NCI-H146 treated with DMSO at 0.1 percent for 48 hours (cell line): Measurements from ENCODE around the gene MED12L.
"Not testable (repeated sequence)": the region's sequence is repeated elsewhere in the genome, so short reads cannot be mapped to it uniquely, and the experiment has no call there.

Source experiments
- DNase-seq: peaks from one replicate; lab custom pipeline; 2025; ENCODE audit not compliant: unreplicated experiment; lab: John Stamatoyannopoulos, UW

MED12L gene

DNA sequence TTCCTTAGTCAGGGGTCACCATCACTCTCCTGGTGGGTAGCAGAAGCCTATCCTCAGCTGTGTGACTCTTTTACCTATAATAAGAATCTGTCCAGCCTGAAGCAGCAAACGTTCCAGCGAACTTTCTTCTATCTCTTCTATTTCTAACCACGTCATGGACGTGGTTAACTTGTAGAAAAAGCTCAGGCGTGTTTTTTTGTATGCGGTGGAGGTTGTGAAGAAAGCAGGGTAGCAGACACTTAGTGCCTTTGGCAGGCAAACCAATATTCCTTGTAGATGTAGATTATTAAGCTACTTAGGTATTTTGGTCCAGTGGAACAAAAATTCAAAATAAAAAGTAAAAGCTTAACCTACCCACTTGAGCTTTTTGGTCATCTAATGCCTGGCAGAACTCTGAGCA lies 149.4 kb downstream of the MED12L start:
- DNase-seq = no peak

- DNase-seq = no peak
Measured at GRCh38 chr3:151236316-151236715, 150.9 kb downstream of the MED12L start.

- DNase-seq = no peak
Measured at GRCh38 chr3:151236736-151237135, 151.3 kb downstream of the MED12L start.

GRCh38 chr3:151242006-151242405 lies 156.5 kb downstream of the MED12L start:
- DNase-seq = not testable (repeated sequence)

- no peak for DNase-seq
Measured at GRCh38 chr3:151248772-151249337, 163.4 kb downstream of the MED12L start.

DNA sequence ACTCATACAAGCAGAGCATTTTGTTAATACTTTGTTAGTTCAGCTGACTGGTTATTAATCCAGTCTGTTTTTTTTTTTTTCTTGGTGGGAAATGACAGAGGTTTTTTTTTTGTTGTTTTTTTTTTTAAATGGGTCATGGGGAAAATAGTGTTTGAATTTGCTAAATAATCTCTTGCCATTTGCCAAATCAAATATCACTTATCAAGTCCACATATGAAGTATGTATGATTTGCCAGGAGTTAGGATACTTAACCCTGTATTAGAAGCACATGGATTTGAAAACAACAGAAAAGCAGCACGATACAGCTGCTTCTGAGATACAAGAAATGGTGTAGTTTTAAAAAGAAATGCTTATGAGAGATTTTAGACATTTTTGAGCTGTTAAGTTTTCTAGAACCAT lies 171.3 kb downstream of the MED12L start:
- DNase-seq = no peak

DNA sequence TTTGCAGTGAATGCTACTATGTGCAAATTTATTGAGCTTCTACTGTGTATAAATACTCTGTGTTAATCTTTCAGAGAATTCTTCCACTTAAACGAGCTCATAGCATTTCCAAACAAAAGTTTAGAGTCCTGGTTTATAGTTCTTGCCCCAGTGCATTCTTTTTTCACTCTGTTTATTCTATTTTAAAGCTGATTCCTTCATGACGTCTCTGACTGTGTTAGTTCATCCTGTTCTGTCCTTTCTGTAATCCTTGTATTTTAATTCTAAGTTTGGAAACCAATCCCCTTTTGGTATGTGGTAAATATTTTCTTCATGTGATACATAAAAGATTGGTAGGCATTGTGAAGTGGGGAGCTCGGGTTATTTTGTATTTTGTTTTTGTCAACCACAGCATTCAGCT lies 174.2 kb downstream of the MED12L start:
- DNase-seq = no peak

DNA sequence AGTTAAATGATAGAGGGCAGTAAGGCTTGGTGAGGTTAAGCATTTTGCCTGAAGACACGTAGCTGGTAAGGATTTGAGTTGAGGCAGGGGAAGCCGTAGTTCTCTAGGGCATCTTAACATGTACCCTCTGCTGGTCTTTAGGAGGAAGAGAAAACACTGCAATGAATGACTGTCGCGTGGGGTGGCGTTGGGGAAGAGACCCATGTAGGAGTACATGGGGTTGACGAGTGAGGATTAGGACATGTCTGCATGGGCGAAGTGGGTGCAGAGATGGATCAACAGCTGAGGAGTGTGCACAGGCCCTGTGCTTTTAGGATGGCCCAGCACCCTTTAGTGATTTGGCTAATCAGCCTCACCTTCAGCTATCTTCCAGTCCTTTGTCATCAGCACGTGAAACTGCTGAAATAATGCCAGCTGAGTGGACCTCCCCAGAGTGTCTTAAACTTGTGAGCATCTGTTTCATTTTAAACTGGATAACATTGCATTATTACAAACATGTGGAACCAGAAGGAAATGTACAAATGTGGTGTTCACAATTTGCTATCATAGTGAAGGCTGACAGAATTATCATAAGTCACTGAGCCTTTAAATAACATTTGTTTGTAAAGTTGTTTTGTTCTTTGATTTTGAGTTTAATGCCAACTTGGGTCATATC lies 177.5 kb downstream of the MED12L start:
- DNase-seq = no peak

DNA sequence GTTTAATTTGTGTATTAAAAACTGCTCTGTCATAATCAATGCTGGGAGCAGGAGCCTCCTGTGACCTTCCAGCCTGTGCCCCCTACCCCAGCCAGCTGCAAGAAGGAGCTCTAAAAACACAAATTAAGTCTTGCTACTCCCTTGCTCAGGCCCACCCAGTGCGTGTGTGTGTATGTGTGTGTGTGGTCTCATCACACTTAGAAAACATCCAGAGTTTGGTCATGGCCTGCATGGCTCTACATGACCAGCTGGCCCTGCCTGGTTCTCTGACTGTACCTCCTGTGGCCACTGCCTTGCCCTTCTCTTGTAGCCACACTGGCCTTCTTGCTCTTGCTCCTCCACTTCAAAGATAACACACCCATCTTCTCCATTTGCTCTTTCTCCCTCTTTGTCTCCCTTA lies 179.1 kb downstream of the MED12L start:
- no peak for DNase-seq

GRCh38 chr3:151265166-151265565 lies 179.7 kb downstream of the MED12L start:
- DNase-seq = no peak

DNA sequence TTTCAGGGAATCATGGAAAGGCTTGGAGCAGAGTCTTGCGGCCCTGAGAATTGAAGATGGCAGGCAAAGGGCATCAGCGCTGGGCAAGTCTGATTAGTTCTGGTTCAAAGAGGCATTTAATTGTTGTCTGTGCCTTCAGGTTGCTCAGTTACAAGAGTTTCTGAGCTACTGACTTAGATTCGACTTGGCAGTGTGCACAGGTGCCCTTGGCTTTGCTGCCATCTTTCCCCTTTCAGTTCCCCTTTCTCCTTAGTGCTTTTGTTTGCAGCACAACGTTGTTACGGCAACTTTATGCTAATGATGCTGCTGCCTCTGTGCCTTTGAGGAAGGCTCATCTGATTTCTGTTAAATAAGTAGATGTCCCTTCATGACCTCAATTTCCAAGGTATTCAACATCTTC lies 180.4 kb downstream of the MED12L start:
- DNase-seq = peak; percentile 51

DNA sequence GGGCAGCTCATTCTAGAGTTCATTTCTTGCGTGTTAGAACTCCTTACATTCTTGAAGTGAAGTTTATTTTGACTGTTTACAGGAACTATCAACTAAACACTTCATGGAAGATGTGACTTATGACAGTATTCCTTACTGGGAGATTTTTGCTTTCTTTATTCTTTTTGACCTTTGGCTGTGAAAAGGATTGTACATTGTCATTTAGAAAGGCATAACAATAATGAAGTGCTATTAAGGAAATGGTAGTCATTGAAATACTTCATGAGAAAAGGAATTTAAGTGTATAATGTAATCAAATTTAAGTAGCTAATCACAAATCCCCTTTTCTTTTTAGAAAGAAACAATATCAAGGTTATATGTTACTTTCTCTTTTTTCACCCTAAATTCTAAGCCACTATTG lies 181.6 kb downstream of the MED12L start:
- DNase-seq = no peak

GRCh38 chr3:151268267-151269235 lies 183.1 kb downstream of the MED12L start:
- DNase-seq = no peak

- DNase-seq = no peak
Measured at GRCh38 chr3:151269631-151270030, 184.2 kb downstream of the MED12L start.

- peak; percentile 83 for DNase-seq
Measured at GRCh38 chr3:151275091-151275490, 189.6 kb downstream of the MED12L start.

DNA sequence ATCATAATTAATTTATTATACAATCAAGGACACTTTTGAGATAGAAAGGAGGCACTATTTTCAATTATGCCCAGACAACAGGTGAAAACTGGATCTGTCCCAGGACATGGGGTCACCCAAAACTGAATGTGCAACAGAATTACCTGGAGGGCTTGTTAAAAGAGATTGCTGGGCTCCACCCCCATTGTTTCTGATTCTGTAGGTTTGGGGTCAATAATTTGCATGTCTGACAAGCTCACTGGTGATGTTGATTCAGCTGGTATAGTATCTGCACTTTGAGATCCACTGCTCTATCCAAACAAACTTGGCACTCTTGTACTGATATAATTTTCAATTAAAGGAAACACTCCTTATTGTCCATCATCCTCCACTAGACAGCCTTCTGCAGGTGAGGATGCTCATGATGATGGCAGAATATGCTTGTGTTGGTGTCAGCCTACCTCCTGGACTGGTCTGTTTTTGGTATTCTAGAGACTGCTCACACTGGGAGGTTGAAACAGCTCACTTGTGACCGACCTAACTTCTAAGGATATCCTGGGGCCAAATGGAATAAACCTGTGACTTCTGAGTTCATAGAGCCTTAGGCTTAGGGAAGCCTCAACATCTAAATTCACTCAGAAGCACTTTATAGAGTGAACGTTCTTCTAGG lies 190.7 kb downstream of the MED12L start:
- peak; percentile 43 for DNase-seq

DNA sequence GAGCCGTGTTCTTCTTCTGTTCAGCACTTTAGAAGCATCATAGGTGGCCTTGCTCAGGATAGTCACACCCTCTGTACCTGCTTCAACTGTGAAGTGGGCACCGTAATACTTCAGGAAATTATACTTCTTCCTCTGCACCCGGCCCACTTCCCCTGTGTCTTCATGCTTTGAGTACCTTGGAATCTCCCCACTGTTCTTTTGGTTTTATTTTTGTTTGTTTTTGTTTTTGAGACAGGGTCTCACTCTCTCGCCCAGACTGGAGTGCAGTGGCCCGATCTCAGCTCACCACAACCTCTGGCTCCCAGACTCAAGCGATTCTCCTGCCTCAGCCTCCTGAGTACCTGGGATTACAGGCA lies 191.2 kb downstream of the MED12L start:
- no peak for DNase-seq

DNA sequence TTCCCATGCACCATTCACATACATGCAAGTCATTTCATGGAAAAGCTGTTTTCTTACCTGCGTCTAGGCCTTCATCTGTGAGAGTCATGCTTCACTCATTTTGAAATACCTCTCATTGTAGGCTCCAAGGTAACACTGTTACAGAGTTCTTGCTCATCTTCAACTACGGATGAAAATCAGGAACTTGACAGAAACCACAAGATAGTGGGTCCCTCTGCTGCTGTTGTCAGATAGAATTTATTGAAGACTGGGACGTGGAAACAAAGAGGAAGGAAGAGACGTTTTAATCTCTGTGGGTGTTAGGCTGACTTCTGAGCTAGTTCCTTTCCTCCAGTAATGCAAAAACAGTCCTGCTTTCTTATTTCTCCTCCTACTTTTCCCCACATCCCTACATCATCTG lies 192.8 kb downstream of the MED12L start, which contains the start of gene P2RY14:
Gene P2RY14, minus strand, starts transcription at position 313 of the 400 bp plus-strand sequence. CDS start 64,226 bp downstream, outside the sequence.
- DNase-seq = no peak

GRCh38 chr3:151281671-151282324 lies 196.3 kb downstream of the MED12L start:
- no peak for DNase-seq

GRCh38 chr3:151282921-151283320 lies 197.5 kb downstream of the MED12L start:
- peak; percentile 71 for DNase-seq

- DNase-seq = no peak
Measured at GRCh38 chr3:151283387-151283786, 197.9 kb downstream of the MED12L start.
